Motor neuron (in vitro differentiated cells): Measurements from ENCODE around the gene GADL1. TPM values are rescaled to one million over a fixed set of nuclear protein-coding genes. Genes with fewer than 3 reads are reported as not detected.
A peak's percentile ranks its signal among the peaks of the same experiment; 100 is the strongest.

Experiments
- ATAC-seq, 8 experiments: fragments of 200-7000 bp; cut with Tn5 transposase; replicated peaks in 6 of 8; 2 replicates each; pipeline ENCODE4 v1.8.0; 2021; ENCODE audit warnings: mild to moderate bottlenecking in 8 of 8, moderate library complexity in 8 of 8
- H3K27ac ChIP-seq, 2 donors: fragments of 250-450 bp; sonication (Bioruptor Pico); 2 replicates each; pipeline ENCODE4 v1.9.0; 2021; ENCODE audit warnings: antibody characterized with exemption in 2 of 2, mild to moderate bottlenecking in 2 of 2, moderate library complexity in 1 of 2
- H3K4me1 ChIP-seq, 2 donors: fragments of 250-450 bp; sonication (Bioruptor Pico); replicated peaks in 1 of 2; 2 replicates each; pipeline ENCODE4 v1.6.1; 2021; ENCODE audit warnings: antibody characterized with exemption in 2 of 2, mild to moderate bottlenecking in 2 of 2, moderate library complexity in 1 of 2
- H3K4me3 ChIP-seq, 5 donors: fragments of 250-450 bp; sonication (Bioruptor Pico); 2 replicates each; pipeline ENCODE4 v1.9.0; 2021; ENCODE audit warnings: antibody characterized with exemption in 5 of 5, mild to moderate bottlenecking in 5 of 5, moderate library complexity in 4 of 5
- WGBS, 10 experiments: fragments of 450-650 bp; shearing (Covaris generic); methylation state at CpG; one replicate each; pipeline ENCODE4 v1.0.0; 2022; 5-methylcytosine and 5-hydroxymethylcytosine counted together
- in situ Hi-C, 9 experiments: fragments of 400-800 bp; cut with MboI; loops; one replicate each; pipeline ENCODE4 v1.15.0; 2021; ENCODE audit warnings: low sequenced_read_pairs in 9 of 9, low pct_unique_long_range_greater_than_20kb in 2 of 9; ENCODE audit not compliant: unreplicated experiment in 9 of 9
- total RNA-seq, 8 experiments: library from RNA; unstranded; fragments of 300-600 nt; gene quantifications; 2 replicates each; pipeline versions ENCODE4 v1.2.3 to v1.2.4, GENCODE V29; 2022

GADL1 gene
- total RNA-seq, 8 experiments from 2014 or later = 0.07 to 3.9 (median 0.49) TPM

GRCh38 chr3:30743641-30744317 lies 150.7 kb downstream of the GADL1 start:
- H3K27ac ChIP-seq = no peak overlapping the region
- H3K4me1 ChIP-seq = peaks cover 0 to 1% of the 10 kb centered on the region in 2 donors
- ATAC-seq = peak in 1 of 8 experiments; percentile 59
- in situ Hi-C loops = loop anchor here in 1 of 9 experiments (25.0 kb wide), 1 partner anchor 706 kb away; no protein-coding TSS in a partner anchor
- H3K4me3 ChIP-seq = no peak overlapping the region

GRCh38 chr3:30742796-30743619 lies 151.5 kb downstream of the GADL1 start:
- in situ Hi-C loops = loop anchor here in 1 of 9 experiments (25.0 kb wide), 1 partner anchor 706 kb away; no protein-coding TSS in a partner anchor
- ATAC-seq = no peak
- no peak overlapping the region for H3K27ac ChIP-seq
- 62 to 100% (median 83%) methylated on average over 1 to 4 of the region's 4 CpGs; no CpG with 5 or more reads in 1 of the 10 experiments for WGBS, 10 experiments
- H3K4me1 ChIP-seq = no peaks in the 10 kb centered on the region
- no peak overlapping the region for H3K4me3 ChIP-seq

- no peak overlapping the region for H3K27ac ChIP-seq
- in situ Hi-C loops = loop anchor here in 1 of 9 experiments (25.0 kb wide), 1 partner anchor 705 kb away; no protein-coding TSS in a partner anchor
- ATAC-seq = no peak
- H3K4me3 ChIP-seq = no peak overlapping the region
- H3K4me1 ChIP-seq = no peaks in the 10 kb centered on the region
- WGBS, 10 experiments = 0 to 100% (median 86%) methylated on average over 1 to 2 of the region's 2 CpGs; no CpG with 5 or more reads in 4 of the 10 experiments
Observed at GRCh38 chr3:30741889-30742288, 152.6 kb downstream of the GADL1 start.

- H3K4me3 ChIP-seq = no peak overlapping the region
- H3K27ac ChIP-seq = no peak overlapping the region
- in situ Hi-C loops = loop anchor here in 1 of 9 experiments (25.0 kb wide), 1 partner anchor 701 kb away; no protein-coding TSS in a partner anchor
- H3K4me1 ChIP-seq = no peaks in the 10 kb centered on the region
- 95 to 100% (median 100%) methylated on average over 1 to 3 of the region's 3 CpGs; no CpG with 5 or more reads in 2 of the 10 experiments for WGBS, 10 experiments
- no peak for ATAC-seq
Observed at GRCh38 chr3:30738605-30739004, 155.9 kb downstream of the GADL1 start.

- H3K27ac ChIP-seq = no peak overlapping the region
- in situ Hi-C loops = loop anchor here in 1 of 9 experiments (25.0 kb wide), 1 partner anchor 701 kb away; no protein-coding TSS in a partner anchor
- no peak for ATAC-seq
- no peak overlapping the region for H3K4me3 ChIP-seq
- no peaks in the 10 kb centered on the region for H3K4me1 ChIP-seq
- WGBS, 10 experiments = 0 to 100% (median 67%) methylated on average over 1 to 3 of the region's 3 CpGs
Observed at GRCh38 chr3:30737743-30738499, 156.5 kb downstream of the GADL1 start.

- H3K4me3 ChIP-seq = no peak overlapping the region
- WGBS, 10 experiments = 25 to 100% (median 57%) methylated on average over 1 to 2 of the region's 2 CpGs; no CpG with 5 or more reads in 5 of the 10 experiments
- no peak overlapping the region for H3K27ac ChIP-seq
- no peaks in the 10 kb centered on the region for H3K4me1 ChIP-seq
- in situ Hi-C loops = loop anchor here in 1 of 9 experiments (25.0 kb wide), 1 partner anchor 696 kb away; no protein-coding TSS in a partner anchor
- ATAC-seq = no peak
Observed at GRCh38 chr3:30733696-30734095, 160.8 kb downstream of the GADL1 start.

- in situ Hi-C loops = loop anchor here in 1 of 9 experiments (25.0 kb wide), 1 partner anchor 696 kb away; no protein-coding TSS in a partner anchor
- Histone ChIP-seq H3K27ac (no peak overlapping the region), H3K4me3 (no peak overlapping the region), H3K4me1 (no peaks in the 10 kb centered on the region)
- ATAC-seq = no peak
- WGBS, 10 experiments = 80 to 100% (median 94%) methylated on average over 1 of the region's 1 CpG; no CpG with 5 or more reads in 4 of the 10 experiments
Observed at GRCh38 chr3:30733209-30733608, 161.3 kb downstream of the GADL1 start.

GRCh38 chr3:30730967-30731366 lies 163.5 kb downstream of the GADL1 start:
- no peak overlapping the region for H3K27ac ChIP-seq
- 70 to 100% (median 86%) methylated on average over 1 to 3 of the region's 3 CpGs for whole genome bisulfite sequencing, 10 experiments
- no peaks in the 10 kb centered on the region for H3K4me1 ChIP-seq
- no peak for ATAC-seq
- no peak overlapping the region for H3K4me3 ChIP-seq
- in situ Hi-C loops = loop anchor here in 1 of 9 experiments (25.0 kb wide), 1 partner anchor 694 kb away; no protein-coding TSS in a partner anchor

GRCh38 chr3:30729936-30730335 lies 164.5 kb downstream of the GADL1 start:
- H3K4me1 ChIP-seq = no peaks in the 10 kb centered on the region
- no peak for ATAC-seq
- no peak overlapping the region for H3K4me3 ChIP-seq
- no peak overlapping the region for H3K27ac ChIP-seq
- in situ Hi-C loops = loop anchor here in 1 of 9 experiments (25.0 kb wide), 1 partner anchor 693 kb away; no protein-coding TSS in a partner anchor

GRCh38 chr3:30729512-30729911 lies 164.9 kb downstream of the GADL1 start:
- ATAC-seq = no peak
- Histone ChIP-seq H3K27ac (no peak overlapping the region), H3K4me3 (no peak overlapping the region), H3K4me1 (no peaks in the 10 kb centered on the region)
- in situ Hi-C loops = loop anchor here in 1 of 9 experiments (25.0 kb wide), 1 partner anchor 692 kb away; no protein-coding TSS in a partner anchor
- WGBS, 10 experiments = 33 to 100% (median 93%) methylated on average over 1 to 2 of the region's 2 CpGs; no CpG with 5 or more reads in 3 of the 10 experiments

- ATAC-seq = no peak
- in situ Hi-C loops = loop anchor here in 1 of 9 experiments (25.0 kb wide), 1 partner anchor 691 kb away; no protein-coding TSS in a partner anchor
- Histone ChIP-seq H3K4me1 (no peaks in the 10 kb centered on the region), H3K4me3 (no peak overlapping the region), H3K27ac (no peak overlapping the region)
- WGBS, 10 experiments = 93 to 100% methylated on average over 1 to 4 of the region's 4 CpGs; no CpG with 5 or more reads in 8 of the 10 experiments
Observed at GRCh38 chr3:30728143-30728542, 166.3 kb downstream of the GADL1 start.

GRCh38 chr3:30724863-30725262 lies 169.6 kb downstream of the GADL1 start:
- in situ Hi-C loops = loop anchor here in 1 of 9 experiments (25.0 kb wide), 1 partner anchor 688 kb away; no protein-coding TSS in a partner anchor
- Histone ChIP-seq H3K4me1 (no peaks in the 10 kb centered on the region), H3K4me3 (no peak overlapping the region), H3K27ac (no peak overlapping the region)
- no peak for ATAC-seq
- WGBS, 10 experiments = 66 to 100% (median 92%) methylated on average over 1 to 3 of the region's 3 CpGs; no CpG with 5 or more reads in 1 of the 10 experiments
